Epidermal melanocyte (primary cell): Measurements from ENCODE around the gene CHST11.

ENCODE experiments used
- DNase-seq: peaks from one replicate; pipeline ENCODE4 v3.0.0; 2011; ENCODE audit warnings: low spot score; ENCODE audit not compliant: insufficient read length

The CHST11 gene

GRCh38 chr12:104456417-104456949 is at the start of gene CHST11:
Gene CHST11 (plus strand): TSS chr12:104456948.
- peak; percentile 90 for DNase-seq

DNA sequence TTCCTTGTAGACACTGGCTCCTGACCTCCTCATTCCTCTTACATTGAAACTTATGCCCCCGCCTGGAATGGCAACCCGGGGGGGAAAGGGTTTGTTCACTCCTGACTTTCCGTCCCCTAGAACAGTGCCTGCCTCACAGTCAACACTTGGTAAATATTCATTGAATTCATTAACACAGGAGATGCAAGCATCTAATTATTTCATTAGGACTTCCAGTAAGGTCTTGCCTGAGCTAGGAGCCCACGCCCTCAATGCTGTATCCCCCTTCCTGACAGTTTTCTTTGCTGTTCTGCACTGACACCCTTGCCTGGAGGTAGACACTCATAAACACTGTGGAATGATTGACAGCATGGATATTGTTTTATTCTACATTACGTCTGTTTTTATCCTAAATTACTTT is 49.3 kb upstream of the CHST11 start:
- no peak for DNase-seq

DNA sequence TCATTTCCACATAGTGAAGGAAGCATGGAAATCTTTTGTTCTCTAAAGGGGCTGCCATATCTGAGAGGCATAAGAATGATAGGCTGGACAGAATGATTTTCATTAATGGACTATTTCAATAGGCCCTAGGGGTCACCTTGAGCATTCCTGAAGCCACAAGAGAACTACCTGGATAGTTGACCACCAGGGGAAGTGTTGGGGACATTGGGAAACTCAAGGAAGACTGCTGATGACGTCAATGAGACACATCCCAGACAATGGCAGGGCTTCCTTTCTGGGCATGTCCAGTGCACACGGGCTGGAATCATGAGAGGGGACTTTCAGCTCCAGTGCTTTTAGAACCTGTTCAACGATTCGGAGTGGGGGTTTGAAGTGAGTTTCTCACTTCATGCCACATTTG is 48.8 kb upstream of the CHST11 start:
- no peak for DNase-seq

DNA sequence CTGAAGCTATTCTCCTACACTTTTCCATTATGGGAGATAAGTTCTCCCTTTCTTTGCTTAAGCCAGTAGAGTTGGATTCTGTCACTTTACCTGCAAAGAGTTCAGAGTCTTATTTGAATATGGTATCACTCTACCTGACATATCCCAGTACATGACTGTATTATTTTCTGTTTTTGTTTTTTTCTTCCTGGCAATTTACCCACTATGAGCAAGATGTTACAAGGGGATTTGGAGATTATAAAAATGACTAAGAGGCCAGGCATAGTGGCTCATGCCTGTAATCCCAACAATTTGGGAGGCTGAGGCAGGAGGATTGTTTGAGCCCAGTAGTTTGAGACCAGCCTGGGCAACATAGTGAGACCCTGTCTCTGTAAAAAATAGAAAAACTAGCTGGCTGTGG is 46.4 kb upstream of the CHST11 start:
- DNase-seq, result no peak

DNA sequence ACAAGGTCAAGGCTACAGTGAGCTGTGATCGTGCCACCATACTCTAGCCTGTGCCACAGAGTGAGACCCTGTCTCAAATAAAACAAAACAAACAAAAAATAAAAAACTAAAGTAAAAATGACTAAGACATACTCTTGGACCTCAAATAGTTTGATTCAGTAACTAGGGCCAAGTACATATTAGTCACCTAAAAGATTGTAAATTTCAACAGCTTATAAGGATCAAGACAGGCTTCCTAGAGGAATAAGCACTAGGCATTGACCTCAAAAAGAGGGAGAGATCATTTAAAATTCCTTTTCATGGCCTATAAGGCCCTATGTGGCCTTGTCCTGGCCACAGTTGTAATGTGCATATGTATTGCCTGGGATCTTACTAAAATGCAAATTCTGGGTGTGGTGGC is 46.0 kb upstream of the CHST11 start:
- DNase-seq, result no peak

GRCh38 chr12:104411826-104412641 is 44.7 kb upstream of the CHST11 start:
- no peak for DNase-seq

DNA sequence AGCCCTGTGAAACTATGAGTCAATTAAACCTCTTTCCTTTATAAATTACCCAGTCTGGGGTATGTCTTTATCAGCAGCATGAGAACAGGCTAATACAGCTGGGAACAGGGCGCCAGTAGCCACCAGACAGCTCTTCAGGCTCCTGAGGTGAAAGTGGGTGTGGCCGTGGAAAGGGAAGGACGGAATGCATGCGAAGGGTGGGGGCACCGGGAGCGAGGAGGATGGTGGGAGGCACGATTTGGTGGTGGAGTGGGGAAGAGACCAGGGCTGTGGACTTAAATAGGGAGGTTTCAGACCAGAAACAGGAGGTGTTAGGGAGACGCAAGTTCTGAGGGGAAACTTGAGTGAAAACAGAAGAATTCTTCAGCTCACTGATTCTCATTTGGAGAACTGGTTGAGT is 44.1 kb upstream of the CHST11 start:
- no peak for DNase-seq

DNA sequence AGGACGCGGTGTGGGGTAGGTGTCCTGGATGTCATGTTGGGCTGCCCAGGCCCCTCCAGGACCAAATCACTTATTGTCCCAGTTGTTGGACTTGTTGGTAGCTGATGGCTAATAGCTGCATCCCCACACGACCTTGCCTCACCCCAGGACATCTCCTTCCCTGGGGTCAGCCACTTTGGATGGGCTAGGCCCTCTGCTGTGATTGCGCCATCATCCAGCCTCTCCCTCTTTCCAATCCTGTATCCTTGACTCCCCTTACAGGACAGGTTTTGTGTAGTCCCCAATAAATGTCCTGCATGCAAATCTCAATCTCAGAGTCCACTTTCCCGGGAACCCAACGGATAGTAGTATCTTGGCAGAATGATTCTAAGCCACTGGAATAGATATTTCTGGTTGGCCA is 43.4 kb upstream of the CHST11 start:
- DNase-seq, result no peak

GRCh38 chr12:104414581-104415341 is 42.0 kb upstream of the CHST11 start:
- no peak for DNase-seq

- DNase-seq, result no peak
Observed at GRCh38 chr12:104415342-104415980, 41.3 kb upstream of the CHST11 start.

- DNase-seq, result no peak
Observed at GRCh38 chr12:104416136-104416535, 40.6 kb upstream of the CHST11 start.

- no peak for DNase-seq
Observed at GRCh38 chr12:104416585-104416984, 40.2 kb upstream of the CHST11 start.

DNA sequence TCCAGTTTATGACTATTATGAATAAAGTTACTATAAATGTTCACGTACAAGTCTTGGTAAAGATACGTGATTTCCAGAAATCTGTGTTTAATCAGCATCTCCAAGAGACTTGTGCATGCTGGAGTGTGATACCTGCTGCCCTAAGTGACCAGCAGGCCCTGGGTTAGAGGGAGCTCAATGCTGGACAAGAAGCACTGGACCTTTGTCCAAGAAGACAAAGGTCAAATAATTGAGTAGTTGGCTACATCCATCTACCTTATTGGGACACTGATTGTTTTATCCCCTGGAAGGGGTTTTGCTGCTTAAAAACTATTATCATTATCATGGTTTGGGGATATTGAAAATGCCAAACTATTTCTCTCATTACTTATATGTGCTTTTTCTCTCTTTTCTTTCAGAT is 37.0 kb upstream of the CHST11 start:
- no peak for DNase-seq

DNA sequence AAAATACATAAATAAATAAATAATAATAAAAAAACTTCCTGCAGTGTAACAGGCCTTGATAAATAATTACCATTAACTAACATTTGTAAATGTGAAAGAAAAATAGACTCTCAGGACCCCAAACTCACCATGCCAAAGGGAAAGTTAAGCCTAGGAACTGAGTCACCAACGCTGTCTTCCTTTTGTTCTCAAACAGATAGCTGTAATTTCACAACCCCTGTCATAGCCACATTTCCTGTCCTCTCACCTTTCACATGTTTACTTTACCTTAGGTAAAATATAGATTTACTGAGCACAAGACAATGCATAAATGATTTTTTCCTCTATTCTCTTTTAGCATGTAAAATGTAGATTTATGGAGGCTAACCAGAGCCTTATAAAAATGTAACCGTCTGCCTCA is 35.9 kb upstream of the CHST11 start:
- no peak for DNase-seq

DNA sequence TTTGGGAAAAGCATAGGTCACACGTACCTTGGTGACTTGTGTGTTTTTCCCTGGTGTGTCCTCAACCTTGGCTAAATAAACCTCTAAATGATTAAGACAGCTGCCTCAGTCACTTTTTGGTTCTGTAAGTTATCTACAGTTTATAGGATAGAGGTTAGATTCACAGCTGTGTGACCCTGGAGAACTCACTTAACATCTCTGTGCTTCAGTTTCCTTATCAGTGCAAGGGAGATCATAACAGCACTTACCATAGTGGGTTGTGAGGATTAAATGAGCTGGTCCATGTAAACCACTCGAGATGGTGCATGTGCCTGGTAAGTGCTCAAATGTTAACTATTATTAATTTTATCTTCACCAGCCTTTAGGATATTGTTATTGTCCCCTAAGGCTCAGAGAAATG is 35.4 kb upstream of the CHST11 start:
- DNase-seq, result no peak

- DNase-seq, result no peak
Observed at GRCh38 chr12:104422441-104422840, 34.3 kb upstream of the CHST11 start.

GRCh38 chr12:104423273-104423672 is 33.5 kb upstream of the CHST11 start:
- no peak for DNase-seq

GRCh38 chr12:104423809-104424208 is 32.9 kb upstream of the CHST11 start:
- no peak for DNase-seq

DNA sequence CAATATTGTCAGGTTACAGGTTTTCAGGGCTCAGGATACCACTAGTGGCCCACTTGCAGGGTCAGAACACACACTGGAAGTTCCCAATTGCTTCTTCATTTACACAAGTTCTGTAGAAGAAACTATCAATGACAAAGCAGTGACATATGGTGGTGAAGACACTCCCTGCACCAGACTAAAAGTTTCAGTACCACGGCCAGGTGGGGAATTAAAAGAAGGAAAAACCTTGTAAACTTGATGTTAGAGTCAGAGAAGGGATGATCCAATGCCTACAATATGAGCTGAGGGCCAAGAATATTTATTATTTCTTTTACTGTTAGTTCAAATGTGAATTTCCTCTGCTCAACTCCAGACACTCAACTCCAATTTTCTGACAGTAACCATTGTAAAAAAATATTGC is 31.8 kb upstream of the CHST11 start:
- no peak for DNase-seq

- DNase-seq, result no peak
Observed at GRCh38 chr12:104425614-104426013, 31.1 kb upstream of the CHST11 start.

DNA sequence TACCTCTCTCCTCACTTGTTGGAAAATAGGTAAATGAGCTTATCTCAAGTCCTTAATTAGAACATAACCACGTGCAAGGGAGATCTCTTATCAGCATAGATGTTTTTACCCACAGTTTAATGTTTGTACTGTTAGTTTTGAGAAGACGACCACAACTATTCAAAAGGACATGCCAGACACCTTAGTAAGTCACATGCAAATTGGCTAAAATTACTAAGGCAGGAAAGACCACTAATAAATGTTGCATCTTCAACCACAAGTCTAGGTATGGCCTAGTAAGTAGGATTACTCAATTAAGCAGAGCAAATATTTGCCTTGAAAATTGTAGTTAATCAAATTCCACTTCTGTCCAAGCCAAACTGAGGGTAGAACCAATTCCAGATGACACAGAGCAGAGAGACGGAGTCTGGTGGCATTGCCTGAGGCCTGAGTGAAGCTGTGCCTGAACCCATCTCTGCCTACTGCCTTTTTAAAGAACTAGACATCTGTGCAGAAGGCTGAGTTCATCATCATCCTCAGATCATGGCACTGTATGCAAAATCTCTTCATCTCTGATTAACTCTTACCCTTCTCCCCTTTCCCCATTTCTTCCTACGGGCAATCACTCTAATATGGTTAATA is 29.7 kb upstream of the CHST11 start:
- no peak for DNase-seq

DNA sequence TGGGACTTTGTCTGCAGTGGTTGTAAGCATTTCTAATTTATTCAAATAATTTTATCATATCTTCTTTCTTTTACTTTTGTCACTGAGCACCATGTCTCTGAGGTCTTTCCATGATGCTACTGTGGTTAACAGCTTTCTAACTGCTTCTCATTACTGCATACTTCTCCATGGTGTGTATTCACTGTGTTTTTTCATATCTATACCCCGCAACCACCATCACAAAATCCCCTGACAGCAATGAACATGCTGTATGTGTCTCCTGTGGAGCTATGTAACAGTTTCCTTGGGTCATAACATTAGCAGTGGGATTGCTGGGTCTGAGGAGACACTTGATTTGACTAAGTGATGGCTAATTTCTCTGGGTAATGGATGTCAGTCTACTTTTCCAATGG is 29.2 kb upstream of the CHST11 start:
- no peak for DNase-seq
